ACC112 (cell line): ENCODE data around the gene PSMC6.

Source experiments
- H2AFZ ChIP-seq: fragments of 200-600 bp; sonication (generic); one replicate; pipeline ENCODE4 v1.6.0; 2017; ENCODE audit warnings: antibody characterized with exemption, low read length; ENCODE audit not compliant: unreplicated experiment
- H3K27ac ChIP-seq: fragments of 200-600 bp; sonication (generic); 2 replicates; pipeline ENCODE4 v1.5.1; 2014; ENCODE audit warnings: low read depth, mild to moderate bottlenecking, antibody characterized with exemption, low read length, moderate library complexity
- H3K27me3 ChIP-seq: fragments of 200-600 bp; sonication (generic); 2 replicates; pipeline ENCODE4 v1.6.1; 2014; ENCODE audit warnings: mild to moderate bottlenecking, antibody characterized with exemption, low read length, moderate library complexity, mixed read lengths; ENCODE audit not compliant: insufficient read depth
- H3K36me3 ChIP-seq: fragments of 200-600 bp; sonication (generic); 2 replicates; pipeline ENCODE4 v1.6.1; 2016; ENCODE audit warnings: mild to moderate bottlenecking, antibody characterized with exemption, low read length, moderate library complexity, mixed read lengths; ENCODE audit not compliant: insufficient read depth
- H3K4me1 ChIP-seq: fragments of 200-600 bp; sonication (generic); one replicate; pipeline ENCODE4 v1.6.1; 2016; ENCODE audit warnings: low read length, mixed read lengths; ENCODE audit not compliant: insufficient read depth, unreplicated experiment, control insufficient read depth
- H3K4me3 ChIP-seq: fragments of 200-600 bp; sonication (generic); 2 replicates; pipeline ENCODE4 v1.5.1; 2014; ENCODE audit warnings: mild to moderate bottlenecking, low read depth, low read length
- H3K79me2 ChIP-seq: fragments of 200-600 bp; sonication (generic); one replicate; pipeline ENCODE4 v1.6.0; 2016; ENCODE audit warnings: low read length; ENCODE audit not compliant: control insufficient read depth, unreplicated experiment, insufficient read depth

The PSMC6 gene

DNA sequence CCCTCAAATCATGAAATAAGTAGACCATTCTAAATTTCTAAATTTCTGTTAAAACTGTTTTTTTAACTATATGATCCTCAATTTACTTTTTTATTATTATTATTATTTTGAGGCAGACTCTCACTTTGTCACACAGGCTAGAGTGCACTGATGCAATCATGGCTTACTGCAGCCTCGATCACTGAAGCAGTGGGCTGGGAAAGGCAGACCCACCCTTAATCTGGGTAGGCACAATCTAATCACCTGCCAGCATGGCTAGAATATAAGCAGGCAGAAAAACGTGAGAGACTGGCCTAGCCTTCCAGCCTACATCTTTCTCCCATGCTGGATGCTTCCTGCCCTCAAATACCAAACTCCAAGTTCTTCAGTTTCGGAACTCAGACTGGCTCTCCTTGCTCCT is 14.0 kb upstream of the PSMC6 start:
- Histone ChIP-seq H3K4me1 (peaks cover 27% of the 10 kb centered on the region), H3K4me3 (peak overlapping the region; percentile 95; the same call in 1 of the 2 replicates), H3K79me2 (peaks cover 73% of the 10 kb centered on the region), H2AFZ (no peak overlapping the region), H3K27me3 (no peaks in the 10 kb centered on the region), H3K27ac (no peak overlapping the region), H3K36me3 (no peaks in the 10 kb centered on the region)

- Histone ChIP-seq H3K27me3 (no peaks in the 10 kb centered on the region), H3K36me3 (no peaks in the 10 kb centered on the region), H3K27ac (no peak overlapping the region), H3K79me2 (peaks cover 68% of the 10 kb centered on the region), H3K4me3 (peak overlapping the region; percentile 95), H3K4me1 (peaks cover 27% of the 10 kb centered on the region), H2AFZ (no peak overlapping the region)
Observed at GRCh38 chr14:52693532-52693931, 13.5 kb upstream of the PSMC6 start.

- Histone ChIP-seq H3K27ac (peak overlapping the region; percentile 97), H2AFZ (no peak overlapping the region), H3K79me2 (peaks cover 54% of the 10 kb centered on the region)
Observed at GRCh38 chr14:52694761-52695480, 12.1 kb upstream of the PSMC6 start.

GRCh38 chr14:52695481-52696091 is 11.4 kb upstream of the PSMC6 start, which contains the start of gene ERO1A:
ERO1A (minus strand) TSS chr14:52695558; CDS start chr14:52695481, 77 bp downstream.
- H3K4me3 ChIP-seq: peak within 1 kb of the TSS; percentile 95
- H3K36me3 ChIP-seq: no peaks in the 10 kb centered on the region
- H3K4me1 ChIP-seq: peaks cover 34% of the 10 kb centered on the region
- H3K27ac ChIP-seq: peak within 1 kb of the TSS; percentile 97
- H3K79me2 ChIP-seq: peaks cover 47% of the 10 kb centered on the region
- peak within 1 kb of the TSS; percentile 70 for H2AFZ ChIP-seq
- no peaks in the 10 kb centered on the region for H3K27me3 ChIP-seq

More at GRCh38 chr14:52694761-52695480, 12.1 kb upstream of the PSMC6 start:
- peaks cover 27% of the 10 kb centered on the region for H3K4me1 ChIP-seq
- H3K27me3 ChIP-seq: no peaks in the 10 kb centered on the region
- H3K4me3 ChIP-seq: peak overlapping the region; percentile 95
- H3K36me3 ChIP-seq: no peaks in the 10 kb centered on the region

DNA sequence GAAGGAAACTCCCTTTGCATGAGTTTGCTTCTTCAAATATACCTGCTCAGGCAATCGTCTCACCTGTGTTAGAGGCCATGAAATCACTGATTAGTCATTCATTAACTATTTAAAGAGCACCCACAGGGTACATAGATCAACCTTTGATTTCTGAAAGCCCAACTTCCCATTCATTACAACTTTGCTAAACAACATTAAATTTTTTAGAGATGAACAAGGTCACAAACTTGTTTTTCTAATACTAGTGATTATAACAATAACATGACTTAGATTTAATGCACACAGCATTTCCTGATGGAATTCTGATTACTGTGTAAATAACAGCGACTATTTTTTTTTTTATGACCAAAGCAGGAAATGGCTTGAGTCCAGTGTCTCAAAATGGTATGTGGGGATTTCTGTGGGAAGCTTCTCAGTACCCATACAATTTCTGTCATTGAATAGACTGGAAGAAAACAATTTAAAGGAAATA is 6.3 kb upstream of the PSMC6 start:
- Histone ChIP-seq H2AFZ (peak overlapping the region; percentile 90), H3K36me3 (no peaks in the 10 kb centered on the region), H3K27ac (peak overlapping the region; percentile 60)

DNA sequence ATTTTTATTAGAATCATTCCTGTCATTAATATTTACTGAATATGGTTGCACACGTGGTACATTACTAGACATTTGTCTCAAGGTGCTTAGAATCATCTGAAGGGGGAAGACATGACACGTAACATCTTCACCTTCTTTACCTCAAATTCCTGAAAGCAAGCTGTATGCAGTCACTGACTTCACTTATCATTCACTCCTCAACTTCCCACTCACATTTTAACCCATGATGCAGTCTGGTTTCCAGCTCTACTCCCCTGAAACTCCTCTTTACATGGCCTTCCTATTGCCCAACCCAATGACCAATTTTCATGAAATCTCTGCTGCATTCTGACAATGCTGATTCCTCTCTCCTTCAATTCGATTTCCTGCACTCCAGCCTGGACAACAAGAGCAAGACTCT is 5.8 kb upstream of the PSMC6 start:
- Histone ChIP-seq H3K36me3 (no peaks in the 10 kb centered on the region), H3K27ac (peak overlapping the region; percentile 60)

More for the DNA sequence above, 6.3 kb upstream of the PSMC6 start:
- Histone ChIP-seq H3K4me3 (peak overlapping the region; percentile 9; the same call in 1 of the 2 replicates), H3K4me1 (peaks cover 27% of the 10 kb centered on the region), H3K79me2 (no peaks in the 10 kb centered on the region), H3K27me3 (no peaks in the 10 kb centered on the region)

GRCh38 chr14:52703225-52703624 is 3.8 kb upstream of the PSMC6 start:
- peak overlapping the region; percentile 75 for H2AFZ ChIP-seq
- H3K4me3 ChIP-seq: peak overlapping the region; percentile 14; the same call in 1 of the 2 replicates
- peaks cover under 1% of the 10 kb centered on the region; the same call in 1 of the 2 replicates for H3K36me3 ChIP-seq

More for the DNA sequence above, 5.8 kb upstream of the PSMC6 start:
- H3K4me1 ChIP-seq: peaks cover 29% of the 10 kb centered on the region
- H3K4me3 ChIP-seq: peak overlapping the region; percentile 9; the same call in 1 of the 2 replicates
- peaks cover under 1% of the 10 kb centered on the region for H3K79me2 ChIP-seq
- no peaks in the 10 kb centered on the region for H3K27me3 ChIP-seq
- H2AFZ ChIP-seq: peak overlapping the region; percentile 90

DNA sequence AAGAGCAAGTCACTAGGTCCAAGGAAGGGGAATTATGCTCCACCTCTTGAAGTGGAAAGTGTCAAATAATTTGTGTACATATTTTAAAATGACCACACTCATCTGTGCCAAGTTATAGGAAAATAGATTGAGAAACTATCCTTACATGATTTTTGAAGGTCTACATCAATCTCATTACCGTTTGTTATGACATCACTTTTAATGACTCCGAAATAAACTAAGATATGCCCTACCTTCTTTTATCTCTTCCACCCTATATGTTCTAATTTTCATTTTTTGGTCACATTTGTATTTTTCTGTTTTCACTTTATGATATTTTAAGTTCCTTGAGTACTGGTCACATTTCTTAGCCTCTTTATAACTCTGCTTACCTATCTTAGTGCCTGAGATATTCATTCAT is 3.3 kb upstream of the PSMC6 start:
- Histone ChIP-seq H3K4me1 (peaks cover 39% of the 10 kb centered on the region), H3K27me3 (no peaks in the 10 kb centered on the region), H3K27ac (peak overlapping the region; percentile 86), H2AFZ (peak overlapping the region; percentile 75), H3K36me3 (peaks cover 5% of the 10 kb centered on the region), H3K79me2 (peaks cover 19% of the 10 kb centered on the region), H3K4me3 (peak overlapping the region; percentile 14; the same call in 1 of the 2 replicates)

More at GRCh38 chr14:52703225-52703624, 3.8 kb upstream of the PSMC6 start:
- Histone ChIP-seq H3K79me2 (peaks cover 15% of the 10 kb centered on the region), H3K27ac (peak overlapping the region; percentile 86), H3K4me1 (peaks cover 34% of the 10 kb centered on the region), H3K27me3 (no peaks in the 10 kb centered on the region)

GRCh38 chr14:52706286-52706685 is 714 bp upstream of the PSMC6 start:
- Histone ChIP-seq H3K27me3 (no peaks in the 10 kb centered on the region), H3K36me3 (peaks cover 29% of the 10 kb centered on the region), H3K4me1 (peaks cover 51% of the 10 kb centered on the region), H3K79me2 (peaks cover 44% of the 10 kb centered on the region), H3K27ac (peak overlapping the region; percentile 67), H3K4me3 (peak overlapping the region; percentile 95), H2AFZ (peak overlapping the region; percentile 86)

- Histone ChIP-seq H3K36me3 (peaks cover 75% of the 10 kb centered on the region), H3K4me1 (peaks cover 42% of the 10 kb centered on the region), H3K4me3 (no peak overlapping the region), H3K27me3 (no peaks in the 10 kb centered on the region), H3K27ac (peak overlapping the region; percentile 44; the same call in 1 of the 2 replicates), H2AFZ (no peak overlapping the region), H3K79me2 (peaks cover 60% of the 10 kb centered on the region)
Observed at GRCh38 chr14:52711666-52712065, 4.7 kb downstream of the PSMC6 start.
